GM21367 (cell line): ENCODE data around the gene GGCT.

Experiments
- ATAC-seq: cut with Tn5 transposase; IDR thresholded peaks from one replicate; pipeline ENCODE4 v1.9.1; 2021; ENCODE audit not compliant: unreplicated experiment

Gene GGCT

DNA sequence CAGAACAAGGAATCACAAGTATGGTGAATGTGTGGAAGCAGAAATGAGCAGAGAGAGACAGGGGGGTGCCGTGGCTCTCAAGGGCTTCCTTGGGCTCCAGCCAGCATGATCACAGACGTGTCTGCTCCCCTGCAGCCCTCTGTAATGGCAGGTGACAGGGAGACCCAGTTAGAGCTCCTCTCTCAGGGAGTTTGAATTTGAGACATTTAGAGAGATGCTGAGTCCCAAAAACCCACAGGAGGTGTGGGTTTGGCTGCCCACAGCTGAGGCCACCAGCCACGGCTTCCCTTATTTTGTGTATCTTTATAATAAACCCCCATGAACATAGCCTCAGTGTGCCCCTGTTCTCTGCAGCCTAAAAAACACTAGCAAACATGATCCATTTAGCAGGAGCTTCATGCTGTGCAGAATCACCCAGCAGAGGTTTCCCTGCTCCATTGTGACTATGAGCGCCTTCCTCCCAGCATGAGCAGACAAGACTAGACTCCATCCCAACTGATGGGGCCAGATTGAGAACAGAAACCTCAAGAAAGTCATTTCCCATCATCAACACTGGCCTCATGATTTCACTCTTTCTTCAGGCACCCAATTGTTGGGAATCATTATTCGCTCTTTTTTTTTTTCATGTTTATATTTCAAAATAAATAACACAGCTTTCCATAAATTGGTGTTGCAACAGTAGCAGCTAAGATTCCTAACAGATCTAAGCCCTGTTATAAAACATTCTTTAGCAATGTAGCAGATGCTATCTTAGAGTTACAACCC, 39.4 kb downstream of the GGCT start:
- no peak for ATAC-seq

GRCh38 chr7:30464231-30464671, 40.4 kb downstream of the GGCT start:
- ATAC-seq: no peak

DNA sequence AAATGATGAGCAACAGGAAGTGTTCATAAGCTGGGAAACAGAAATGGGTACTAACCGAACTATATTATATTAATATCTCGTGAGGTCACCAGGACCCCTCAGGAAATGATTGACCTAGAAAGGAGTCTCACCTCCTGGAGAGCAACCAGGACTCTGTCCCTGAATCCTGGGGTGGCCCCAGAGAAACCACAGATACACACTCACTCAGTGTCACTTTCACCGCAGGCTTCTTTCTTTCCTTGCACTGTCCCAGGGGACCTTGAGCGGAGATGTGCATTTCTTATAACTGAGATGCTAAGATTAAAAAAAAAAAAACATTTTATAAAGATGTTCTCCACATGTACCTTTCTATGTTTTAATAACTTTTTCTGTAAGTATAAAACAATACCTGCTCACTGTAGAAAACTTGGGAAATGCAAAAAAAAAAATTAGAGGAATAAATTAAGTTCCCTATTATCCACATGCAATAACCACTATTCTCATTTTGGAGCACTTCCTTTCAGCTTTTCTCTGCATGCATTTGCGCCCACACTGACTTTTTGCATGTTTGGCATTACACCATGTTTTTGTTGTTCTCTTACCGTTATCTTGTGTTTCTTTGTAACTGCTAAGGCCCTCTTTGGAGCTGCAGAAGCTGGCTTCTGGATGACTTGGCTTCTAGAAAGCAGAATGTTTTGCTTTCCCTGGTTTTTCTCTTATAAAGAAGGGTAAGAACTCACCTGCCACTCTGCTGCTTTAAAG, 41.1 kb downstream of the GGCT start:
- peak; percentile 45 for ATAC-seq

GRCh38 chr7:30462179-30462578, 42.5 kb downstream of the GGCT start:
- ATAC-seq: no peak

GRCh38 chr7:30460246-30460633, 44.4 kb downstream of the GGCT start:
- ATAC-seq: no peak

DNA sequence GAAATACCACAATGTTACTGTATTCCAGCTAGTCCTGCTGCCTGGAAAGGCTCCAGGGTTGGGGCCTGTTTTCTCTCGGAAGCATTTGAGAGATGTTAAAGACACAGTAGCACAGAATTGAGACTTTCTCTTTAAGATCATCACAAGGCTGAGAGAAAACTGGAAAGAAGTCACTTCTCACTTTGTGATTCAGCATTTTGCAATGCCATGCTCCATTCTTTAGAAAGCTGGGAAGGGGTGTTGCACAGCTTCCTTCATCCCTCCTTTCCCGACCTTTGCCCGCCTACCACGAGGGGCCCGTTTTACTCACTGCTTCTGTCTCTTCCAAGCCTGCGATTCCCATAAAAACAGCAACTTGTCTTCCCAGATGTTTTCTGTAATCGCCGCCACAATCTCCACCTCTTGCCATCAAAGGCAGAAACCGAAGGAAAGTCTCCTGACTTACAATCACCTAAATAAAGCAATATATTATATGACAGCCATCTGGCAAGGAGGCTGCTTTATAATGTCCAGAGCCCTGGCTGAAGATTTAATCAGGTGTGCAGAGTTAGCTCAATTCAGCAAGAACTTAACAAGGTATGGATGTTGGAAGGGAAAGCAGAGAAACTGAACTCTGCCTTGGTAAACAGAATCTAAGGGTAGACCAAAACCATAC, 44.9 kb downstream of the GGCT start:
- no peak for ATAC-seq

DNA sequence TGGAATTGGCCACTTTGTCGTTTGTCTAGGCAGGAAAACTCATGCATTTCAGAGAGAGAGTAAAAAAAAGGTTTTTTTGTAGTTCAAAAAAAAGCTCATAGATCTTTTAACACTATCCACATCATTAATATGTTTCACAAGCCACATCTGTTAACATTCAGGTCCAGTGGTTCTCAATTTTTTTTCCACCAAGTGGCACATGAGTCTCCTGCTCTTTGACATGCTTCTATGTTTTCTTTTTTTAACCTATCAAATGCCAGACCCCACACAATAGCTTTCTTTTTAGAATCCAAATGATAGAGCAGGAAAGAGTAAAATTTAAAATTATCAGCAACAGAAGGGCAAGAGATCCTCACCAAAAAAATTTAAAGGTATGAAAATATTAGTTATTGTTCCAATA, 46.3 kb downstream of the GGCT start:
- no peak for ATAC-seq

- no peak for ATAC-seq
These were observed 50.7 kb downstream of the GGCT start for GRCh38 chr7:30453921-30454320.

GRCh38 chr7:30453016-30453415, 51.6 kb downstream of the GGCT start:
- no peak for ATAC-seq

GRCh38 chr7:30452280-30452930, 52.2 kb downstream of the GGCT start:
- ATAC-seq: no peak

DNA sequence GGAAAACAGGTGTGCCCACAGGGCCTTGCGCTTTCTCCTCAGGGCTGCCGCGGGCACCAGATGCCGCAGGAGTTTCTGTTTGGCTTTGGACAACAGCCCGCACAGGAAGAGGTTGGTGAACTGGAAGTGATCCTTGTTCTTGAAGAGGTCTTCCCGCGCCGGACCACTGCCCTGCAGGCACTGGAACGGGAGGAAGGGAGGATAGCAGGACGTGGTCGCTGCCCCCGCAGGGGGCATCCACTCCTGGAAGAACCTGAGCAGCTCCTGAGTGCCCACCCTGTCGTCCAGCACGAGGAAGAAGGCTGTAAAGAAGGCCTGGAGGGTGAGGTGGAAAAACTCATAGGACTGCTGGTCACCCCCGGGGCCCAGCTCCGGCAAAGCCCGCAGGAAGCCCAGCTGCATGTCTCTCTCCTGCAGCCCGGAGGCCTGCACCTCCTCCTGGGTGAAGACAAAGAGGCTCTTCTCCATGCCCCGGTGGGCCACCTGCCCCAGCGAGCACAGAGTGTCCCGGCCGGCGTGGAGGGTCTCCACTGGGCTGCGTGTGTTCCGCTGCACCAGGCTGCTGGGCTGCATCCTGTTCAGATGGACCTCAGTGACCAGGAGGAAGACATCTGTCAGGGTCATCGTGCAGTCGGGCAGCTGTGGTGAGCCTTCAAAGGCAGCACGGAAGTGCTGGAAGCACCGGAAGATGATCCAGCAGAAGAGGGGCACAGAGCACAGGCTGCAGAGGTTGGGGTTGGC, 52.9 kb downstream of the GGCT start:
- no peak for ATAC-seq

GRCh38 chr7:30450983-30451497, 53.6 kb downstream of the GGCT start:
- no peak for ATAC-seq

DNA sequence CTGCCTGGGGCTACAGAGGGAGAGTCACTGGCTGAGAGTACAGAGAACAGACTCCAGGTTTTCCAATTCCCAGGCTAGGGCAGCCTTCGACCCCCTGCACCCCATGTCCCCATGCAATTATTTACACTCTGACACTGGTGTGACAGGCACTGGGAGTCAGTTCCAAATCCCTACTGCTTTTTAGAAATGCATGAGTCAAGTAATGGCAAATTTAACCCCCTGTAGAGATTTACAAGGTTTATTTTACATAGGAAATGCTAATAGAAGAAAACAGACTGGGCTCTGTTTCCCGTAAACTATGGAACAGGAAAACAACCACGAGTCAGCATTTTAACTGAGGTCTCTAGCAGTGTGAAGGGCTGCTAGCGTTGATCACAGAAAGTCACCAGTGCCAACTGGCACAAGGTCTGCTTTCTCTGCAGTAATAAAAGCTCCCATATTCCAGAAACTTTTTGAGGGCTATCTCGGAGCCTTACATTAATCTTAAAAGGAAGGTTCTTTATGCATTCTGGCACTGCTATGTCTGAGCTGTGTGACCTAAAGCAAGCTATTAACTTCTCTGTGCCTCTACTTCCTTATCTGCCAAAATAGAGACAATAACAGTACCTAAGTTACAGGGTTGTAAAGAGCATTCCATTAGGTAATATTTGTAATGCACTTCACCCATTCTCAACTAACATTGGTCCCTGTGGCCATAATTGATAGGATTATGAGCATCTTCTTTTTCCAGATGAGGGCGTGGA, 54.2 kb downstream of the GGCT start:
- no peak for ATAC-seq

DNA sequence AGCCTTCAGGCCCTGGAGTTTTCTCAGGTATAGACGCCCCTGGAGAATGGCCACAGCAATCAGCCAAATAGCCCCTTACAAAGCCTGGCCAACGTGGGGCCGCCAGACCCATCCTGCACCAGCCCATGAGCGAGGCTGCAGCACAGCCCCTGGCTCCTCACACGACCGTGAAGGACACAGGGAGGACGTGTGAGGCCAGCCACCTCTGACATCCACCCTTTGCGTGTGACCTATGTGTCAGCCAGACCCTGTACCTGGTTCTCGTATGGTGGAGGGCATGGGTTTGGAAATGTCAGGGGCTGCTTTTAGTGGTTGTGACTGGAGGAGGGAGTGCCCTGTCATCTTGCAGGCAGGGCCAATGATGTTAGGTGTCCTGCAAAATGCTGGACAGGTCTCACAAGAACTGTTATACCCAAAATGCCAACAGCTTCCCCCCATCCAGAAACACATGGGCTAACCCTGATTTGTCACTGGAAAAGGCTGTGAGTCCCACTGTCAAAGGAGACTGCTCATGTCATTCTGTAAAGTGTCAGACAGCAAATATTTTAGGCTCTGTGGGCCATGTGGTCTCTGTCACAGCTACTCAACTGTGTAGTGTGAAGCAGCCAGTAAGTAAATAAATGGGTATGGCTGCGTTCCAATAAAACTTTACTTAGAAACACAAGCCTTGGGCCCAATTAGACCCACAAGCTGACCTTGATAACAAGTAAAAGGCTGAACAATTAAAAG, 56.0 kb downstream of the GGCT start:
- no peak for ATAC-seq

DNA sequence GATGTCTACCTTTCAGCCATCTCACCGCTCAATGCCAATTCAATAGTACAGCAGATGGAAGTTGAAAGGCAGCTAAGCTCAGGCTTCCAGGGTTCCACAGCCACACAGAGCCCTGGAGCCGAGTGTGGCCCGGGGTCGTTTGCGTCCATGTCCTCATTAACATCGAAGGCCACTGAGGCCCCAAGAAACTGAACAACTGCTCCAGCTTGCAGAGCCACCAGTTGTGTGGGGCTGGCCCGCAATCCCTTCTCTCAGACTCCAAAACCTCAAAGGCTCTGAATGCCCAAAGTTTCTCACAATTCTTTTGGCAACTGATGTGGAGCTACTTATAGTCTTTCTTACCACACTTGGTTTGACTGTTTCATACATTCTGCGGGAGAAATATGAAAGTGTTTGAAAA, 57.2 kb downstream of the GGCT start:
- ATAC-seq: no peak
